OCI-M2 (cell line): ENCODE measurements around the gene CSNK1G1.
"Not testable (repeated sequence)": the region's sequence is repeated elsewhere in the genome, so short reads cannot be mapped to it uniquely, and the experiment has no call there.

Experiments
- DNase-seq: peaks from one replicate; lab custom pipeline; 2025; ENCODE audit not compliant: unreplicated experiment; lab: John Stamatoyannopoulos, UW

Gene CSNK1G1

DNA sequence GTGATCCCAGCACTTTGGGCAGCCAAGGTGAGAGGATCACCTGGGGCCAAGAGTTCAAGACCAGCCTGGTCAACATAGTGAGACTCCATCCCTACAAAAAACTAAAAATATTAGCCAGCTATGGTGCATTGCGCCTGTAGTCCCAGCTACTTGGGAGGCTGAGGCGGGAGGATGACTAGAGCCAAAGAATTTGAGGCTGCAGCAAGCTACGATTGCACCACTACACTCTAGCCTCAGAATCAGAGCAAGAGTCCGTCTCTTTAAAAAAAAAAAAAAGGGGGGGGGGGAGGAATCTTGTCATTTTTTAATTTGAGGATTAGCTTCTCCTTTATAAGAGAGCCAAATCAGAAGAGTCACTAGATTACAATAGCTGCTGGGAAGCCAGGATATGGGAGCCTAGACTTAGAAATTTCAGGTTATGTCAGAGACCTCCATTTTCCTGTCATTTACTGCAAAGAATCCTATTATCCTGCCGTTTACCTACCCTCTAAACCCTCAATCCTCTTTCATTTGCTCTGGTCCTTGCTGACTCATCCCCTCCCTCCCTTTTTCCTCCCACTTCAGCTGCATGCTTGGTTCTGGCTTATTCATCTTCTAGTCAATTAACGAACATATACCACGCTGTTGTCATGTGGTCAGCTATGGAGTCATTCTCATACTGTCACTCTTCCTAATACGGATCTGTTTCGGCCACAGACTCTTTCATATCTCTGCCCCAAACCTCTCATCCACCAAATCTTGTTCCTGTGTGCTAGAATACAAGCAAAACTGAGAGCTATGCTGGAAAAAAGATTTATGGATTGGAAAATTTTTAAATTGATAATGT, 109.4 kb downstream of the CSNK1G1 start:
- DNase-seq, result no peak

DNA sequence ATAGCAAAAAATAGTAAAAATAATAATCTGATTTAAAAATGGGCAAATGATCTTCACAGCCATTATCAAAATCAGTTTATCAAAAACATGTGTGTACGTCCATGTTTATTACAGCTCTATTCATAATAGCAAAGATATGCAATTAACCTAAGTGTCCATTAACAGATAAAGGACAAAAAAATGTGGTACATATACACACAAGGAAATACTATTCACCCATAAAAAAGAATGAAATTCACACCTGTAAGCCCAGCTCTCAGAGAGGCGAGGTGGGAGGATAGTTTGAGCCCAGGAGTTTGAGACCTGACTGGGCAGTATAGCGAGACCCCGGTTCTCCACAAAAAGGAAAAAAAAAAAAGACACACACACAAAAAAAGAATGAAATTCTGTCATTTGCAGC, 110.6 kb downstream of the CSNK1G1 start:
- DNase-seq, result no peak

DNA sequence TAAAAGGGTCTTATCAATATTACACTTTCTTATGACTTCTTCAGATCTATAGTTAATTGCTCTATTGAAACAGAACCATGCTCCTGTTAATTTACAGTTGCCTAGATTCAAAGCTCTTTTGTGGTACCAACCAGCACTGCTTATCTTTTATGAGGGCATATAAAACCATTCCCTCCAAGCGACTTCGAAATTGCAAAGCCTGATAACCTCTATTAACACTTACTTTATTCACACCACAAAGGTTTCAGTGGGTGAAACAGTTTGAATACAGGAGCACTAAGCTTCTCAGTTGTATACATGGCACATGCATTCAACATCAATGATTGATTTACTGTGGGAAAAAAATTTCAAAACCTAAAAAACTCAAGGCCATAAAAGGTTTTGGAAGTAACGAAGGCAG, 118.3 kb downstream of the CSNK1G1 start:
- no peak for DNase-seq

DNA sequence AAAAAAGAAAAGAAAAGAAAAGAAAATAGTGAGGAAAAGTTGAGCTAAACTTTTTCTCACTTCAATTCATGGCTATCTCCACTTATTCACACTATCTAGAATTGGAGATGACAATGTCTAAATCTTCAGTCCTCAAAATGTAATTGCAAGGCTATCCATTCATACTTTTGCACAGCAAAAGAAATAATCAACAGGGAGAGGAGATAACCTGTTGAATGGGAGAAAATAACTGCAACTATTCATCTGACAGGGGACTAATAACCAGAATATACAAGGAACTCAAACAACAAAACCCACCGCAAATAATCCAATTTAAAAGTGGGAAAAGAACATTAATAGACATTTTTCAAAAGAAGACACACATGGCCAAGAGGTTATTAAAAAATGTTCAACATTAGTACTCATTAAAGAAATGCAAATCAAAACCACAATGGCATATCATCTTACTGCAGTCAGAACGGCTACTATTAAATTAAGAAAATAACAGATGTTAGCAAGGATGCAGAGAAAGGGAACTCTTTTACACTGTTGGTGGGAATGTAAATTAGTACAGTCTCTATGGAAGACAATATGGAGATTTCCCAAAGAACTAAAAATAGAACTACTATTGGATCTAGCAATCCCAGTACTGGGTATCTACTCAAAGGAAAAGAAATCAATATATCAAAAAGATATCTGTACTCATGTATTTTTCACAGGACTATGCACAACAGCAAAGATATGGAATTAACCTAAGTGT, 119.6 kb downstream of the CSNK1G1 start:
- no peak for DNase-seq

DNA sequence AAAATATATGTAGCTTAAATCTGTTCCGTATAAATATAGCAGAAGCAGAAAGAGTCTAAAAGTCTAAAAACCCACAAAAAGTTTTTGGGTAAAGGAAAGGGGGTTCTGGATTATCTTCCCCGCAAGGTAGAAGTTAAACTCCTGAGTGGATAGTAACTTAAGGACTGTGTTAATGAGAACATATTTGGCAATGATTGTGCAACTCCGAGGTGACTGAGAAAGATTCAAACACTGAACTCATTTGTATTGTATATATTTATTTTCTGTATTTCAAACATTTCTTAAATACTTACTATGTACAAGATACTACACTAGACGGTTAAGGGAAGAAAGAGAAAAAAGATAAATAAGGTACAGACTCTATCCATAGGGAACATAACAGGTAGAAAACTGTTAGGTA, 120.4 kb downstream of the CSNK1G1 start:
- no peak for DNase-seq

DNA sequence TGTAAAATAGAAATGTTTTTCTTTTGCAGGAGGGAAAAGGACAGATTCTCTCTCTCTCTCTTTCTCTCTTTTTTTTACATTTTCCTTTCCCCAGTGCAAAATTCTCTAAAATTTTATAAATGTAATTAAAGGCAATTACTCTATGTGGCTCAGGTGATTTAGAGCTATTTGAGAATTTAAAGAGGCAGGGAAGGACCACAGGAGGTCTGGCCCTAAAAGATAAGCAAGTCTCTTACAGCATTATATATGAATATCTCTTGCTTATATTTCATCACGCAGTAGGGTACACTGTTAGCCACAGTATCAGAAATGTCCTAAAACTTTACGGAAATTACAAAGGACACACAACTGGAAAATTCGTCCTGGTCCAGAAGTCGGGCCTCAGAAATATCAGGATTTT, 122.7 kb downstream of the CSNK1G1 start:
- DNase-seq, result no peak

DNA sequence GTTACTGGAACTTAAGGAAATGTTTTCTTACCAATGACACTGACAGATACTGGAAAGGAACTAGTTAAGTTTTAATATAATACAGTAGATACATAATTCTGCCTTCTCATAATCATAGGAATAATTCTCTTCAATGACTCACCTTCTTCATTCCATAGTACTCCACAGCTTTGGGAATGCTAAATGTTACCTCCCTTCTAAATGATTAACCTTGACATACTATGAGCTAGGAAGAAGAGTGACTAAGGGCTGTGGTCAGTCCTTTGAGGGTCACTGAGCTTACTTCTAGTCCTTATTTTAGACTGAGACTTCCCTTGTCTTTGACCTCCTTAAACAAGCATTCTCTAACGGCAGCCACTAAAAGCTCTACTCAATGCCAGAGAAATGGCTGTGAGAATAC, 123.6 kb downstream of the CSNK1G1 start:
- no peak for DNase-seq

DNA sequence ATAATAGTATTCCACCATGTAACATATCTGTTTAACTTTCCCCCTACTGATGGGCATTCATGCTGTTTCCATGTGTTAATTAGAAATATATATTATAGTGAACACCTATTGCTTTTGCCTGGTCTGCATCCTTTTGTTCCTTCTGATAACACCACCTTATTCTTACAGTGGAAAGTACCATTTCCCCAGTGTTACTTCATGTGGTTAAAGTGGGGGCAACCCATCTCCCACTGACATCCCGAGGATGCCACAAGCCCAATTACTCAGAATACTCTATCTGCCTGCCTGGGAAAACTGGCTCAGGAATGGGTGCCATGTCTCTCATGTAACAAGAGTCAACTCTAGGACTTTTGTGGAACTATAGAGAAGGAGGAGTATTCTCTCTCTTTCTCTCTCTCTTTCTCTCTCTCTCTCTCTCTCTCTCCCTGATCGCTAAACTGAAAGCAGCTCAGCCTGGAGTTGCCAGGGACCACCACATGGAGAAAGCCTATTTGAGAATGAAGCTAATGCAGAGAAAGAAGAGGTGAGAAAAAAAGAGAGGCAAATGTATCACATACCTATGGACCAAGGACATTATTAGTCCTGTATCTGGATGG, 126.7 kb downstream of the CSNK1G1 start:
- no peak for DNase-seq

DNA sequence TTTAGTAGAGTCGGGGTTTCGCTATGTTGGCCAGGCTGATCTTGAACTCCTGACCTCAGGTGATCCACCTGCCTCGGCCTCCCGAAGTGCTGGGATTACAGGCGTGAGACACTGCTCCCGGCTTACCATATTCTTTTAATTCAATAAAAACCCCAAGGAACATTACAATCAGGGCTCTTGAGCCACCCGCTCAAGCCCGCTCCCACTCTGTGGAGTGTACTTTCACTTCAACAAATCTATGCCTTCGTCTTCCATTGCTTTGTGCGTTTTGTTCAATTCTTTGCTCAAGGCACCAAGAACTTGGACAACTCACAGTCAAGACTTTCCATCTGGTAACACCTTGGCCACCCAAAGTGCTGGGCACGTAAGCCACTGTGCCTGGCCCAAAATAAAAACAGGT, 130.2 kb downstream of the CSNK1G1 start:
- no peak for DNase-seq

DNA sequence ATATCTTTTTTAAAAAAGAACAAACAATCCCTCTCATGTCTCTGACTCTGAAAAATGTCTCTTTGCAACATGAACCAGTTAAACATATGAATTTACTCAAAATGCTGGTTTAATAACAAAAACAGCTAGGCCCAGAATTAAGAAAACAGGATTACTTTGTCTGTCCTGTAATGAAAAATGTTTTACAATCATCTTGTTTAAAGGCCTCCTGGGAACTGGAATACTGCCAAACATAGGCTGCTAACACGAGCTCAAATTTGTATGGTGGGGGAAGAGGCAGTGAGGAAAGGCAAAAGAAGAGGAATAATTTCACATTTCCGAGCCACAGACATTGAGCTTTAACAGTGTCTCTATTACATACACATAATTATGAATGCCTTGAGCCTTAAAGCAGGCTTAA, 131.5 kb downstream of the CSNK1G1 start:
- no peak for DNase-seq

DNA sequence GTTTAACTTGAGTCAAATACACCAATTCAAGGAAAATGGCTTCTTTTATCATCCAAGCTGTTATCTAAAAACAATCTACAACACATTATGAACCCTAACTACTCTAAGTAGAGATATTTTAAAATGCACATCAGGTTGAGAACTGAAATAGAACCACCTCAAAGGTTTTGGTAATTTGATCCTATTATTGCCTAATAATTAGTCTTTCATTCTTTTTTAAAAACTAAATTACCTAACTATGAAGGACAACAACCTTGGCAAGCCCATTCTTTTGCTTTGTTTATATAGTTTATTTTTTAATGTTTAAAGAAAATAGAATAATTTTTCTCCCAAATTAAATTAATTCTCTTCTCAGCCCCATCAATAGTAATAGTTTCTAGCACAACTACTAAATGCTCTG, 132.1 kb downstream of the CSNK1G1 start:
- no peak for DNase-seq

DNA sequence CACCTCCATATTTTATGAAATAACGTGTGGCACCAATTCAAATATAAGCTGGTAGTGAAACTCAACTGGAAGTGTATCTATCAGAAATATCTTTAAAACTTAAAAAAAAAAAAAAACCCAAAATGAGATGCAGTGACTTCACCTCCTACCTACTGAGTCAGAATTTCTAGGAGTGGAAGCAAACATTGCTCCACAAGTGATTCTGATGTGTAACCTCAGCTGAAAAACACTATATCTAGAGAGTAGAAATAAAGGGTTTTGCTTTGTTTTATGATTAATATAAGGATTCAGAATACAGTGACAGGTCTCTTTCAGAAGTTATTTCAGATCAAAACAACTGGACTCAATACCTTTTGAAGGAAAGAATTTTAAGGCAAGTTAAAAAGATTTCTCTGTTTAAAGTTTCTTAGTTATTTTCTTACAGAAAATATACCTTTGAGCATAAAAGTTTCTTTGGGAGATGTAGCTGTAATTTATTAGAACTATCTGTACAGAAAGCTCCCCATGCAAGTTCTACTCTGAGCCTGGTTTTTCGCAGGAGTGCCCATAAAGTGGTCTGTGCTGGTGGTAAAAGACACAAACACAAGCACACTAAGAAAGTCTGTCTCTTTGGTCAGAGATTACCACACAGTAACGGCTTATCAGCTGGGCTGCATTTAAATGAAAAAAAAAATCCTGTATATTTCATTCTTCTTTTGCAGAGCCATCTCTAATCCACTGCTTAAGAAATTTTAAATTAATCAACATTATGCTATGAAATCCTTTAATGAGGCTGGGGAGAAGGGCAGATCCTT, 133.2 kb downstream of the CSNK1G1 start:
- no peak for DNase-seq

DNA sequence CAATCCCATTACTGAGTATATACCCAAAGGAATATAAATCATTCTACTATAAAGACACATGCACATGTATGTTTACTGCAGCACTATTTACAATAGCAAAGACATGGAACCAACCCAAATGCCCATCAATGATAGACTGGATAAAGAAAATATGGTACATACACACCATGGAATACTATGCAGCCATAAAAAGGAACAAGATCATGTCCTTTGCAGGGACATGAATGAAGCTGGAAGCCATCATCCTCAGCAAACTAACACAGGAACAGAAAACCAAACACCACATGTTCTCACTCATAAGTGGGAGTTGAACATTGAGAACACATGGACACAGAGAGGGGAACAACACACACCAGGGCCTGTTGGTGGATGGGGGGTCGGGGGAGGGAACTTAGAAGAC, 134.1 kb downstream of the CSNK1G1 start:
- not testable (repeated sequence) for DNase-seq

DNA sequence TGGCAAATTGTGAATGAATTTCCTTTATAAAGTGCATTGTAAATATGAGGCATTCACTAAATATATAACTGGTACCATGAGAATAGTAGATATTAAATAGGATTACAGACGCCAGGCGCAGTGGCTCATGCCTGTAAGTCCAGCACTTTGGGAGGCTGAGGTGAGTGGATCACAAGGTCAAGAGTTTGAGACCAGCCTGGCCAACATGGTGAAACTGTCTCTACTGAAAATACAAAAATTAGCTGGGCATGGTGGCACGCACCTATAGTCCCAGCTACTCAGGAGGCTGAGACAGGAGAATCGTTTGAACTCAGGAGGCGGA, 138.6 kb downstream of the CSNK1G1 start:
- DNase-seq, result not testable (repeated sequence)

DNA sequence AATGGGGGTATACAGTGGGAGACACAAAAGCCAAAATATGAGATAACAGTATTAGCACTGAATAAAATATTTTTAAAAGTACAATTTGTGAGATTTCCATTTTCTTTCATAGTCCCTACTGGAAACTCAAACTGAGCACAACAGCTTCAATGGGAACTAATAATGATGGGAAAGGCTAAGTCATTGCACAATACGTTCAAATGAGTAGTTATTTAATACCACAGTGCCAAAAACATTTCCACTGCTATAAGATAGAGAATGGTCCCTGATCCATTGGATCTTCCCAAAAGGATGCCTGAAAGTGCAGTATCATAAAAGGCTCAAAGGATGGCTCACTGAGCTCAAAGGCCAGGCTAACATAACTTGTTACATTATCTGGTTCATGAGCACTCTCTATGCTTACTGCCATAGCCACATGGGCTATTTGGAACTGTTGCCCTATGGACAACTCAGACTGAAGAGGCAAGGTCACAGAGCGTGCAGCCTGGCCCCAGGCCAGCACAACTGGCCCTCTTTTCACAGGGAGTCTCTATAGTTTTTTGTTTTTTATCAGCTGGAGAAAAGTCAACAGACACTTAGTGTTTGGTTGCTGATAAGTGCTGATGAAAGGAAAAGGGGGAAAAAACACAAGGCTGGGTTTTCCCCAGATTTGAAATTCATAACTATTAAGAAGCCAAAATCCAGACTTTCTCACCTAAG, 139.1 kb downstream of the CSNK1G1 start:
- DNase-seq, result no peak

DNA sequence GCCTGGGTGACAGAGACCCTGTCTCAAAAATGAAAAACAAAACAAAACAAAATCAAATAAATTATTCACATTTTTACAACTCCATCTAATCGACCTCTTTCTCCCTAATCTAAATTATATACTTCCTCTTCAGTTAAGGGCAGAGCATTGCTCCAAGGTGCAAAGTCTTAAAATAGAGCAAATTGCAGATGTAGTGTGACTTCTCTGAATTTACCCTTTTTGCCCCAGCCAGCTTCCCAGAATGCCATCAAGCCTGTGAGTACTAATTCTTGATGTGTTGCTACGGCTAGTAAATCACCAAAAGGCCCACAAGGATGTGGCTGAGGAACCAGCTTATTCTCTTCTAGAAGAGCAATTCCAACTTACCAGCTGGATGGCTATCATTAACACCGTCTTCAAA, 139.8 kb downstream of the CSNK1G1 start:
- no peak for DNase-seq

DNA sequence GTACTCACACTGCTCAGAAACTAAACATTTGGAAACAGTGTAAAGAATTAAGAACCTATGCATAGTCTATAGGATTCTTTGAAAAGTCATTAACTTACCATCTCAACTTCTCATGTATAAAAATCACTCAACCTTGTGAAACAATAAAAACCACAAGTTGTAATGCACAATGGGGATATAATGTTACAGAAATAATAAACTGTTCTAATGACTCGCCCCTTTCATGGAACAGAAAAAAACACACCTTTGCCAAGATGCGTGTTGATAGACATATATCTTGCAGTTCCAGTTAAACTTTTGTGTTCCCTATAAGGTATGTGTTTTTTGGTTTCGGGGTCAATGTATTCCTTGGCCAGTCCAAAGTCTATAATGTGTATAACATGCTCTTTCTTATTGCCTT, 142.3 kb downstream of the CSNK1G1 start:
- no peak for DNase-seq

DNA sequence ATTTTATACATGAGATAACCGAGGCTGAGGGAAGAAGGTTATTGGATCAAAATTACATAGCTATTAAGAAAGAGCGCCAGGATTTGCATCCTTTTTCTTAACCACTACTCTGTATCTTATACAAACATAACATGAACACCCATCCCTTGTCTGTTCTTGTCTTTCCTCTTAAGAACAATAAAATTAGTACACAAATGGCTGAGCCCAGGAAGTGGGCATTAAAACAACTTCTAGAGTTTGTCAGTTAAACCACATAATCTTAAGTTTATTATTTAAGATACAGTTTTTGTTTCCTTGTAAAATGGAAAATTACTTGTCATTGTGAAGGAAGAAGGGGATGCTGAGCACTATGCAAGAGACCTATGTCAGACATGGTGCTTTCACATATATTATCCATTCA, 144.3 kb downstream of the CSNK1G1 start:
- no peak for DNase-seq

DNA sequence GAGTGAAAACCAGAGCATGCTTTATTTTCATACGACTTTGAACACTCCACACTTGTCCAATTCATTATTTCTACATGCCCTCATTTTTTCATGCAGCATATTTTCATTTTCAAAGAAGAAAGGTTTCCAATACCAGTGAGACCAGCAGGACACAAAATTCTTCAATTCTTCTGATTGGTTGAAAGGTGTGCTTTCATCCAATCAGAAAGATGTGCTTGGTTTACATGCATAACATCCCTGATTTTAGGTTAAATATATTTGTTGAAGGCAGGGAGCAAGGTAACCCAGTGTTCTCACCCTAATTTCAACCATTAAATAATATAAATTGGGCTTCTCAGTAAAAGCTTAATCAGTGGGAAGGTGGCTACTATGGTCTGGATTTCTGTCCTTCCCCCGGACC, 145.6 kb downstream of the CSNK1G1 start:
- no peak for DNase-seq

DNA sequence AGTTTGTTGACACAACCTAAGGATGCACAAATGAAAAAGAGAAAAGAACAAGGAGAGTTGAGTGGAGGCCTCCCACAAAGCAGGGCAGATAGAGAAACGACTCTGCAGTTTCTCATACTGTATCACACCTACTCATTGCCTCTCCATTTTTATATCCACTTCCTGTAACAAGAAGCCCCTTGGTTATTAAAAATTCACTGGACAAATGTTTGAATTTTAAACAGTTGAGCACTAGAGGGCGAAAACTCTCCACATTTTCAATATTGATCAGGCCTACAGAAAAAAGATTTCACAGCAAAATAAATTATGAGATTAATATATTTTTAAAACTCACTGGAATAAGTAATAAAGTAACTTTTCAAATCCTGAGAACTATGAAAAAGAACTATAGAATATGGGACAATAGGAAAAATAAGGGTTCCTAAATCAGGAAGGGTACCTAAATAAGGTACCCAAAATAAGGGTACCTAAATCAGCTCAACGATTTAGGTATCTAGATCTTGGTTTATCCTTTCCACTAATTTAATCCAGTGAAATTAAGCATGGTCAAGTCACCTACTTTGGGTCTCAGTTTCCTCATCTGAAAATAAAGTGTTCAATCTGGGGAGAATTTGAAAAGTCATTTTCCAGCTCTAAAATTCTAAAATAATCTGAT, 146.2 kb downstream of the CSNK1G1 start:
- DNase-seq, result no peak
